Thyroid gland (tissue), 4 donors: ENCODE results near the gene TNPO1. TPM values are rescaled to one million over a fixed set of nuclear protein-coding genes. Genes with fewer than 3 reads are reported as not detected.

Experiments
- DNase-seq, 2 donors: peaks; one replicate each; pipeline ENCODE4 v3.0.0-alpha.2; 2019
- H3K27ac ChIP-seq, 3 donors: fragments of 200-600 bp; sonication (generic); 1 replicate in 2 of 3; 2 replicates in 1 of 3; pipeline ENCODE4 v1.5.1; 2016 to 2019; ENCODE audit warnings: mild to moderate bottlenecking in 1 of 3, moderate library complexity in 1 of 3
- H3K27me3 ChIP-seq: fragments of 200-600 bp; sonication (generic); one replicate; pipeline ENCODE4 v1.5.1; 2019
- H3K36me3 ChIP-seq, 2 donors: fragments of 200-600 bp; sonication (generic); one replicate each; pipeline ENCODE4 v1.5.1; 2016 to 2019
- H3K4me1 ChIP-seq, 2 donors: fragments of 200-600 bp; sonication (generic); one replicate each; pipeline ENCODE4 v1.5.1; 2017 to 2019
- H3K4me3 ChIP-seq, 3 donors: fragments of 200-600 bp; sonication (generic); replicated peaks in 1 of 3; 1 replicate in 2 of 3; 2 replicates in 1 of 3; pipeline ENCODE4 v1.5.1; 2016; ENCODE audit warnings: mild to moderate bottlenecking in 1 of 3
- H3K9me3 ChIP-seq: fragments of 200-600 bp; sonication (generic); one replicate; pipeline ENCODE4 v1.5.1; 2017
- CTCF ChIP-seq, 6 experiments: fragments of 200-600 bp in 3 of 6; fragments of 450-650 bp in 3 of 6; sonication (generic) in 3 of 6; IDR thresholded peaks; one replicate each; pipeline ENCODE4 v1.5.1; 2016 to 2019; ENCODE audit warnings: antibody characterized with exemption in 6 of 6, mild to moderate bottlenecking in 2 of 6, inconsistent platforms in 1 of 6, moderate library complexity in 1 of 6
- POLR2A ChIP-seq, 2 donors: fragments of 450-650 bp; IDR thresholded peaks; one replicate each; pipeline ENCODE4 v1.6.1; 2017; ENCODE audit warnings: antibody characterized with exemption in 2 of 2, mild to moderate bottlenecking in 2 of 2, moderate library complexity in 1 of 2
- whole genome bisulfite sequencing, 2 donors: methylation state at CpG; one replicate each; pipeline ENCODE4 v1.1.5; 2017; 5-methylcytosine and 5-hydroxymethylcytosine counted together
- intact Hi-C: fragments of 100-400 bp; cut with DNase I; formaldehyde crosslinking; loops from one replicate; pipeline ENCODE4 v1.15.1; 2023
- total RNA-seq, 4 donors: library from RNA; depleted of rRNA; stranded (reverse); fragments of >200 nt; gene quantifications; one replicate each; pipeline ENCODE4 v1.2.3, GENCODE V29; 2016

TNPO1 gene
- total RNA-seq, 4 donors from 2014 or later = 122 to 319 (median 206) TPM

DNA sequence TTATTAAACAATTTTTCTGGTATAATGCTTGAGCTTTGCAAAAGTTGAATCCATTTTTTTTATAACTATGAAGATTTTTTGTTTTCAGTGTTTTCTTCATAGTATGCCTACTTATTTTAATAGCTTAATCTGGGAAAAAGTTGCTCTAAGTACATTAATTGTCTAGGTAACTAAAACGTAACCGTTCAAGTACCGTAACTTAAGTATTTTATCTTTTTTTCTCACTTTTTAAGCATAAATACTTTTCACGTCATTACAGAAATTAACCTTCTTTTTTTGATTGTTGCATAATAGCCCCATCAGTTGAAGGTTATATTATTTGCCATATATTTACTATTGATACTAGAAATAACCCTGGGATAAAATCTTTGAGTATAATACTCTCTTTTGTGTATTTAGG is 15.2 kb downstream of the TNPO1 start:
- Histone ChIP-seq H3K27me3 (no peaks in the 10 kb centered on the region), H3K9me3 (no peaks in the 10 kb centered on the region), H3K36me3 (no peaks in the 10 kb centered on the region), H3K27ac (no peak overlapping the region), H3K4me3 (no peak overlapping the region), H3K4me1 (peaks cover 23 to 30% of the 10 kb centered on the region in 2 donors)
- TF ChIP-seq CTCF (IDR thresholded peaks at IDR 0.05) (no peak), POLR2A (IDR thresholded peaks at IDR 0.05) (no peak)
- no peak for DNase-seq
- WGBS, 2 donors = 90 to 93% methylated on average over 4 of the region's 4 CpGs
- intact Hi-C loops = no loop called here

GRCh38 chr5:72834924-72835323 is 18.5 kb downstream of the TNPO1 start:
- WGBS, 2 donors = 86 to 93% methylated on average over 2 of the region's 2 CpGs
- intact Hi-C loops = no loop called here
- no peak for TF ChIP-seq CTCF (IDR thresholded peaks at IDR 0.05)
- TF ChIP-seq POLR2A (IDR thresholded peaks at IDR 0.05) = no peak
- Histone ChIP-seq H3K27me3 (no peaks in the 10 kb centered on the region), H3K4me1 (peaks cover 40 to 50% of the 10 kb centered on the region in 2 donors), H3K9me3 (no peaks in the 10 kb centered on the region), H3K36me3 (no peaks in the 10 kb centered on the region), H3K4me3 (no peak overlapping the region), H3K27ac (no peak overlapping the region)
- no peak for DNase-seq

DNA sequence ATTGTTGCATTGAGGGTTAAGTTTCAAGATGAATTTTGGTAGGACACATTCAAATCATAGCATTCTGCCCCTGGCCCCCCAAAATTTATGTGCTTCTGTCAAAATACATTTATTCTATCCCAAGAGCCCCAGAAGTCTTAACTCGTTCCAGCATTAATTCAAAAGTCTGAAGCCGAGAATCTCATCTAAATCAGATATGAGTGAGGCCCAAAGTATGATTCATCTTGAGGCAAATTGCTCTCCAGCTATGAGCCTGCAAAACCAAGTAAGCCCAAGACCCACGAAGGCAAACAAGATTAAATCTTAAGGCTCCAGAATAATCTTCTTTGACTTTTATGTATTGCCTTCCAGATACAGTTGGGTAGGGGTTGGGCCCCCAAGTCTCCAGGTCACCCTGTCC is 19.2 kb downstream of the TNPO1 start:
- Histone ChIP-seq H3K9me3 (no peaks in the 10 kb centered on the region), H3K4me3 (no peak overlapping the region), H3K27ac (no peak overlapping the region), H3K4me1 (peaks cover 41 to 54% of the 10 kb centered on the region in 2 donors), H3K36me3 (no peaks in the 10 kb centered on the region), H3K27me3 (no peaks in the 10 kb centered on the region)
- DNase-seq = no peak
- 92 to 94% methylated on average over 3 of the region's 3 CpGs for WGBS, 2 donors
- intact Hi-C loops = no loop called here
- no peak for TF ChIP-seq POLR2A (IDR thresholded peaks at IDR 0.05)
- no peak for TF ChIP-seq CTCF (IDR thresholded peaks at IDR 0.05)

DNA sequence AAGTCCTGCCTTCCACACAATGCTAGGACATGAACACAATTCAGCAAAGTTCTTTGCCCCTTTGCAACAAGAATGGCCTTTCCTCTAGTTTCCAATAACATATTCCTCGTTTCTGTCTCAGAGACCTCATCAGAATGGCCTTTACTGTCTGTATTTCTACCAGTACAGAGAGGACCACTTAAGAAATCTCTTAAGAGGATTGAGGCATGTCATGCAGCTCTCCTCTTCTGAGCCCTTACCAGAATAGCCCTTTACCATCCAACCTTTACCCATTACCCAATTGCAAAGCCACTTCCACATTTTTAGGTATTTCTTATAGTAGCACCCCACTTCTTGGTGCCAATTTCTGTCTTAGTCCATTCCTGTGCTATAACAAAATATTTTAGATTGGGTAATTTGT is 20.3 kb downstream of the TNPO1 start:
- no peak for DNase-seq
- TF ChIP-seq POLR2A (IDR thresholded peaks at IDR 0.05) (no peak), CTCF (IDR thresholded peaks at IDR 0.05) (no peak)
- no peaks in the 10 kb centered on the region for H3K27me3 ChIP-seq
- H3K9me3 ChIP-seq = no peaks in the 10 kb centered on the region
- H3K36me3 ChIP-seq = no peaks in the 10 kb centered on the region
- peak overlapping the region; percentile 1 to 50 (median 19) for H3K27ac ChIP-seq
- WGBS, 2 donors = 35 to 44% methylated on average over 1 of the region's 1 CpG
- intact Hi-C loops = no loop called here
- H3K4me3 ChIP-seq = no peak overlapping the region
- peaks cover 46 to 63% of the 10 kb centered on the region in 2 donors for H3K4me1 ChIP-seq

DNA sequence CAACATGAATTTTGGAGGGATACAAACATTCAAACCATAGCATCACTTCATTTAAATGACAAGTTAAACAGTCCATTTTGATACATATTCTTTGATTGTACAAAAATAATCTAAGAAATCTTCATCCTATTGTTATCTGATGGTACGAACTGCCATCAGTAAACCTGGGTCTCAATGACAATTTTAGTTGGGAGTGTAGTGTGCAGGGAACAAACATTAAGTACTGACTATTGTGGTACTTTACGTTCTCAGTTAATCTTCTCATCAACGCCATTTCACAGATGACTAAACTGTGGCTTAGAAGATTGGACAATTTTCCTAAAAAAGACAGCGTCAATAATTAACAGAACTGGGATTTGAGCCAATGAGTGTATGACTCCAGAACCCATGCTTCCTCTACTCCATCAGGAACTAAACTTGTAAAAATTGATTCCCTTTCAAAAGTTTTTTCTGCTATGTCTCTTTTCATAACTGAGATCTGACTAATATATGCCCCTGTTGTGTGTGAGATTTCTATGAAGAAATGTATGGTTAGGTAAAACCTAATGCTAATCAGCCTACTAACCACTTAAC is 21.1 kb downstream of the TNPO1 start:
- no peak overlapping the region for H3K4me3 ChIP-seq
- no peak for DNase-seq
- 67 to 74% methylated on average over 4 of the region's 4 CpGs for WGBS, 2 donors
- intact Hi-C loops = no loop called here
- H3K4me1 ChIP-seq = peaks cover 54 to 68% of the 10 kb centered on the region in 2 donors
- H3K9me3 ChIP-seq = no peaks in the 10 kb centered on the region
- TF ChIP-seq CTCF (IDR thresholded peaks at IDR 0.05) (no peak), POLR2A (IDR thresholded peaks at IDR 0.05) (no peak)
- no peaks in the 10 kb centered on the region for H3K27me3 ChIP-seq
- H3K36me3 ChIP-seq = no peaks in the 10 kb centered on the region
- H3K27ac ChIP-seq = peak overlapping the region in 2 of 3 donors; percentile 31 to 50
